HepG2 (cell line): ENCODE results near the gene VMA21. TPM values are rescaled to one million over a fixed set of nuclear protein-coding genes. Genes with fewer than 3 reads are reported as not detected.

Experiments used
- ATAC-seq: fragments of 200-7000 bp; cut with Tn5 transposase; 3 replicates; pipeline ENCODE4 v1.9.1; 2020; ENCODE audit warnings: mild to moderate bottlenecking, moderate library complexity
- BruUV-seq: library from RNA; stranded (reverse); fragments of 400-500 nt; replicated peaks from 2 replicates; lab custom pipeline; 2021; lab: Mats Ljungman, UMichigan
- CTCF ChIA-PET: fragments of 300-600 bp; formaldehyde crosslinking; extraction: SDS; loops from one replicate; lab custom pipeline; 2021; ENCODE audit warnings: low total read pairs, inconsistent platforms, low intra/inter-chr PET ratio; lab: Yijun Ruan, JAX
- POLR2A ChIA-PET: fragments of 350-600 bp; sonication (Branson Sonifier 250); formaldehyde crosslinking; loops from one replicate; lab custom pipeline; 2020; ENCODE audit warnings: antibody characterized with exemption, inconsistent platforms; lab: Yijun Ruan, JAX
- DNase-seq: peaks from one replicate; pipeline ENCODE4 v3.0.0-alpha.2; 2015; ENCODE audit warnings: low spot score
- FAIRE-seq: peaks from 3 replicates; lab custom pipeline; 2011; peaks lifted over from hg19 to GRCh38; lab: Jason Lieb, UNC
- H2AFZ ChIP-seq: one replicate; pipeline ENCODE4 v1.6.1; 2011; ENCODE audit warnings: low read length, inconsistent platforms
- H3K27ac ChIP-seq: fragments of 300-600 bp; 3 replicates; pipeline ENCODE4 v1.8.0; 2011; ENCODE audit warnings: mixed run types, mild to moderate bottlenecking, mixed read lengths, low read length, inconsistent platforms; ENCODE audit not compliant: insufficient read depth; ENCODE audit errors: extremely low read length
- H3K27me3 ChIP-seq, 2 experiments: fragments of 200-600 bp in 1 of 2; 2 replicates in 1 of 2; 3 replicates in 1 of 2; pipeline versions ENCODE4 v1.6.0 to v1.8.0; 2011; ENCODE audit warnings: low read length in 2 of 2, mild to moderate bottlenecking in 2 of 2, moderate library complexity in 2 of 2, inconsistent platforms in 1 of 2; ENCODE audit not compliant: insufficient read depth in 2 of 2, control insufficient read depth in 1 of 2
- H3K36me3 ChIP-seq, 2 experiments: fragments of 200-600 bp in 1 of 2; replicated peaks in 1 of 2; 2 replicates in 1 of 2; 3 replicates in 1 of 2; pipeline versions ENCODE4 v1.5.1 to v1.8.0; 2011; ENCODE audit warnings: low read length in 2 of 2, inconsistent platforms in 1 of 2; ENCODE audit not compliant: insufficient read depth in 2 of 2, control insufficient read depth in 1 of 2
- H3K4me1 ChIP-seq: 2 replicates; pipeline ENCODE4 v1.5.1; 2012; ENCODE audit warnings: low read length, inconsistent platforms; ENCODE audit not compliant: insufficient read depth
- H3K4me2 ChIP-seq: 2 replicates; pipeline ENCODE4 v1.6.0; 2011; ENCODE audit warnings: low read depth, low read length, inconsistent platforms
- H3K4me3 ChIP-seq, 3 experiments: fragments of 200-600 bp in 1 of 3; sonication (generic), shearing (Covaris generic) in 1 of 3; replicated peaks in 1 of 3; 2 replicates each; pipeline ENCODE4 v1.5.1; 2011 to 2016; ENCODE audit warnings: low read length in 3 of 3, inconsistent platforms in 2 of 3, low read depth in 2 of 3, mild to moderate bottlenecking in 2 of 3, control low read depth in 1 of 3, mixed read lengths in 1 of 3; ENCODE audit not compliant: insufficient read depth in 1 of 3
- H3K79me2 ChIP-seq: one replicate; pipeline ENCODE4 v1.6.1; 2011; ENCODE audit warnings: low read length, inconsistent platforms; ENCODE audit not compliant: insufficient read depth
- H3K9ac ChIP-seq: 2 replicates; pipeline ENCODE4 v1.6.0; 2011; ENCODE audit warnings: mild to moderate bottlenecking, low read depth, low read length, inconsistent platforms; ENCODE audit not compliant: insufficient read depth
- H3K9me3 ChIP-seq: 2 replicates; pipeline ENCODE4 v1.5.1; 2012; ENCODE audit warnings: mild to moderate bottlenecking, low read length
- H4K20me1 ChIP-seq: 2 replicates; pipeline ENCODE4 v1.6.0; 2011; ENCODE audit warnings: inconsistent platforms, mild to moderate bottlenecking, low read length, moderate library complexity; ENCODE audit not compliant: insufficient read depth
- ATF2 ChIP-seq: sonication (generic); formaldehyde crosslinking; IDR thresholded peaks from 2 replicates; pipeline ENCODE4 v1.4.0; 2020; ENCODE audit warnings: missing genetic modification reagents
- DDIT3 ChIP-seq: sonication (generic); formaldehyde crosslinking; IDR thresholded peaks from 2 replicates; pipeline ENCODE4 v1.4.0; 2020; ENCODE audit warnings: mild to moderate bottlenecking, missing genetic modification reagents
- GMEB1 ChIP-seq: sonication (generic); formaldehyde crosslinking; IDR thresholded peaks from 2 replicates; pipeline ENCODE4 v1.5.1; 2020; ENCODE audit warnings: missing genetic modification reagents, mild to moderate bottlenecking, borderline replicate concordance
- KDM4B ChIP-seq: sonication (generic); formaldehyde crosslinking; IDR thresholded peaks from 2 replicates; pipeline ENCODE4 v1.4.0; 2020; ENCODE audit warnings: missing genetic modification reagents
- MAZ ChIP-seq, 2 experiments: sonication (generic) in 1 of 2; formaldehyde crosslinking in 1 of 2; IDR thresholded peaks; 2 replicates each; pipeline versions ENCODE4 v1.5.0 to v1.6.1; 2012 to 2020; ENCODE audit warnings: low read depth in 2 of 2, mild to moderate bottlenecking in 2 of 2, borderline replicate concordance in 1 of 2, improper control_type of control experiment in 1 of 2, low read length in 1 of 2, missing genetic modification reagents in 1 of 2, moderate library complexity in 1 of 2
- SMAD9 ChIP-seq: sonication (generic); formaldehyde crosslinking; IDR thresholded peaks from 2 replicates; pipeline ENCODE4 v1.5.1; 2020; ENCODE audit warnings: mild to moderate bottlenecking, missing genetic modification reagents
- SP1 ChIP-seq, 2 experiments: fragments of 450-650 bp in 1 of 2; sonication (generic) in 1 of 2; formaldehyde crosslinking in 1 of 2; IDR thresholded peaks; 2 replicates each; pipeline versions ENCODE4 v1.4.0 to v1.6.1; 2016 to 2020; ENCODE audit warnings: missing genetic modification reagents in 1 of 2
- TEF ChIP-seq: sonication (generic); formaldehyde crosslinking; IDR thresholded peaks from 2 replicates; pipeline ENCODE4 v1.5.0; 2020; ENCODE audit warnings: missing genetic modification reagents
- ZBTB7B ChIP-seq: sonication (generic); formaldehyde crosslinking; IDR thresholded peaks from 2 replicates; pipeline ENCODE4 v1.4.0; 2020; ENCODE audit warnings: missing genetic modification reagents
- ZKSCAN1 ChIP-seq: fragments of 150-350 bp; IDR thresholded peaks from 2 replicates; pipeline ENCODE4 v1.6.1; 2014; ENCODE audit warnings: low read length
- ZKSCAN5 ChIP-seq: sonication (generic); formaldehyde crosslinking; IDR thresholded peaks from 2 replicates; pipeline ENCODE4 v1.5.1; 2020; ENCODE audit warnings: mild to moderate bottlenecking, missing genetic modification reagents
- ZNF17 ChIP-seq: sonication (generic); formaldehyde crosslinking; IDR thresholded peaks from 2 replicates; pipeline ENCODE4 v1.5.0; 2020; ENCODE audit warnings: mild to moderate bottlenecking, missing genetic modification reagents
- ZNF296 ChIP-seq: sonication (generic); formaldehyde crosslinking; conservative IDR thresholded peaks from 2 replicates; pipeline ENCODE4 v1.5.0; 2020; ENCODE audit warnings: mild to moderate bottlenecking, missing genetic modification reagents
- ZNF446 ChIP-seq: sonication (generic); formaldehyde crosslinking; IDR thresholded peaks from 2 replicates; pipeline ENCODE4 v1.5.0; 2020; ENCODE audit warnings: mild to moderate bottlenecking, missing genetic modification reagents
- ZNF800 ChIP-seq: sonication (generic); formaldehyde crosslinking; IDR thresholded peaks from 2 replicates; pipeline ENCODE4 v1.4.0; 2020; ENCODE audit warnings: missing genetic modification reagents
- WGBS: methylation state at CpG from one replicate; pipeline ENCODE4 v1.1.6; 2017; ENCODE audit warnings: low lambda C conversion rate; 5-methylcytosine and 5-hydroxymethylcytosine counted together
- in situ Hi-C: cut with HindIII; loops from 2 replicates; pipeline ENCODE4 v1.10.0; 2017; ENCODE audit warnings: low pct_unique_long_range_greater_than_20kb; ENCODE audit not compliant: extremely low pct_ligation_motif_present
- intact Hi-C: fragments of 100-400 bp; cut with micrococcal nuclease; formaldehyde crosslinking; loops from one replicate; pipeline ENCODE4 v1.10.0; 2022; ENCODE audit not compliant: unreplicated experiment
- polyA plus RNA-seq, 8 experiments: library from polyadenylated mRNA; depleted of rRNA in 3 of 8; stranded (reverse) in 7 of 8; unstranded in 1 of 8; fragments of >200 nt; fragmentation: Illumina TruSeq in 4 of 8; extraction: Trizol in 4 of 8; gene quantifications; 2 replicates each; pipeline versions ENCODE4 v1.2.1 to v1.2.3, GENCODE V29; 2011 to 2016; ENCODE audit warnings: low read depth in 4 of 8, missing spikeins in 1 of 8, mixed read lengths in 1 of 8; ENCODE audit not compliant: insufficient read depth in 1 of 8
- total RNA-seq, 5 experiments: library from RNA; depleted of rRNA; stranded (reverse); fragments of >200 nt; fragmentation: Illumina TruSeq; extraction: Trizol; gene quantifications; 2 replicates each; pipeline ENCODE4 v1.2.3, GENCODE V29; 2016; ENCODE audit warnings: low read depth in 1 of 5

Gene VMA21
- total and polyA plus RNA-seq, 2 of the 13 experiments (the other 11 are each of a cell fraction or from before 2014, with no cell fraction given): 20.9 to 42.4 TPM

- CTCF ChIA-PET: no interaction called here
- no TSS peak for BruUV-seq
- Histone ChIP-seq H3K27ac (no peak overlapping the region), H3K4me2 (no peak overlapping the region), H3K27me3 (no peaks in the 10 kb centered on the region), H3K4me1 (no peaks in the 10 kb centered on the region), H3K9ac (no peak overlapping the region), H3K36me3 (no peaks in the 10 kb centered on the region), H4K20me1 (no peaks in the 10 kb centered on the region), H3K79me2 (no peaks in the 10 kb centered on the region), H2AFZ (no peak overlapping the region), H3K4me3 (no peak overlapping the region), H3K9me3 (no peaks in the 10 kb centered on the region)
- POLR2A ChIA-PET: interaction anchor here (1.2 kb wide), 1 partner anchor 12 kb away, joined by 5 read pairs; the partner anchor contains the start of gene VMA21
- intact Hi-C loops (no loop called here), in situ Hi-C loops (no loop called here)
- DNase-seq (no peak), FAIRE-seq (no peak), ATAC-seq (no peak)
- whole genome bisulfite sequencing: 95% methylated on average over 4 of the region's 7 CpGs
- no peak for TF ChIP-seq SMAD9 (CRISPR knock-in tag)
- TF ChIP-seq GMEB1 (CRISPR knock-in tag): no peak
- no peak for TF ChIP-seq ZNF446 (CRISPR knock-in tag)
- no peak for TF ChIP-seq SP1 (IDR thresholded peaks at IDR 0.05)
- TF ChIP-seq SP1 (CRISPR knock-in tag; IDR thresholded peaks at IDR 0.05): no peak
- TF ChIP-seq ZNF296: no peak
- no peak for TF ChIP-seq ZNF800 (CRISPR knock-in tag)
- TF ChIP-seq KDM4B (CRISPR knock-in tag): no peak
- no peak for TF ChIP-seq DDIT3 (CRISPR knock-in tag)
- TF ChIP-seq MAZ (IDR thresholded peaks at IDR 0.05; ENCODE audit: borderline replicate concordance, low read depth, low read length): no peak
- TF ChIP-seq MAZ (CRISPR knock-in tag; IDR thresholded peaks at IDR 0.05; ENCODE audit: low read depth): no peak
- no peak for TF ChIP-seq ZNF17 (CRISPR knock-in tag)
- TF ChIP-seq ZBTB7B (CRISPR knock-in tag): no peak
- no peak for TF ChIP-seq ATF2 (CRISPR knock-in tag)
- no peak for TF ChIP-seq TEF (CRISPR knock-in tag)
- no peak for TF ChIP-seq ZKSCAN5
- TF ChIP-seq ZKSCAN1: no peak
These were observed 12.2 kb upstream of the VMA21 start for GRCh38 chrX:151384807-151385206.
